DMS53 (cell line): ENCODE measurements around the gene RPE.

Experiments used
- DNase-seq: peaks from one replicate; lab custom pipeline; 2025; lab: John Stamatoyannopoulos, UW

Gene RPE

GRCh38 chr2:210002158-210003157 lies at the start of gene RPE:
Gene RPE (plus strand): TSS chr2:210002638. CDS start chr2:210002662, 24 bp downstream.
- peak; percentile 97 for DNase-seq

- DNase-seq: no peak
Observed at GRCh38 chr2:209956271-209956670, 46.2 kb upstream of the RPE start.

GRCh38 chr2:209958016-209958415 lies 44.4 kb upstream of the RPE start:
- DNase-seq: no peak

- no peak for DNase-seq
Observed at GRCh38 chr2:209960045-209960444, 42.4 kb upstream of the RPE start.

- peak; percentile 89 for DNase-seq
Observed at GRCh38 chr2:209960676-209961630, 41.5 kb upstream of the RPE start.

- DNase-seq: no peak
Observed at GRCh38 chr2:209965723-209966122, 36.7 kb upstream of the RPE start.

GRCh38 chr2:209969692-209970091 lies 32.7 kb upstream of the RPE start:
- DNase-seq: no peak

- no peak for DNase-seq
Observed at GRCh38 chr2:209970271-209970670, 32.2 kb upstream of the RPE start.

- no peak for DNase-seq
Observed at GRCh38 chr2:209970711-209971110, 31.7 kb upstream of the RPE start.

- DNase-seq: no peak
Observed at GRCh38 chr2:209973328-209973727, 29.1 kb upstream of the RPE start.

GRCh38 chr2:209974576-209974975 lies 27.9 kb upstream of the RPE start:
- DNase-seq: no peak

- no peak for DNase-seq
Observed at GRCh38 chr2:209976698-209977385, 25.6 kb upstream of the RPE start.

GRCh38 chr2:209977386-209978239 lies 24.8 kb upstream of the RPE start:
- peak; percentile 61 for DNase-seq

- no peak for DNase-seq
Observed at GRCh38 chr2:209984291-209984690, 18.1 kb upstream of the RPE start.

- DNase-seq: no peak
Observed at GRCh38 chr2:209985874-209986273, 16.6 kb upstream of the RPE start.

GRCh38 chr2:209986415-209986814 lies 16.0 kb upstream of the RPE start:
- DNase-seq: no peak

- DNase-seq: no peak
Observed at GRCh38 chr2:209988010-209988409, 14.4 kb upstream of the RPE start.

- no peak for DNase-seq
Observed at GRCh38 chr2:209990838-209991237, 11.6 kb upstream of the RPE start.

- DNase-seq: no peak
Observed at GRCh38 chr2:209993968-209994367, 8.5 kb upstream of the RPE start.

- DNase-seq: no peak
Observed at GRCh38 chr2:209998596-209998995, 3.8 kb upstream of the RPE start.
